A549 (cell line): ENCODE results near the gene CACFD1.

Experiments used
- CEBPB ChIP-seq, 2 experiments: fragments of >200 bp in 1 of 2; sonication (Bioruptor Twin) in 1 of 2; formaldehyde crosslinking in 1 of 2; IDR thresholded peaks; 2 replicates each; pipeline ENCODE4 v1.6.1; 2012 to 2016
- CTCF ChIP-seq: fragments of >200 bp; sonication (Bioruptor Twin); formaldehyde crosslinking; IDR thresholded peaks from 3 replicates; pipeline ENCODE4 v1.5.1; 2016
- MAZ ChIP-seq: fragments of 150-350 bp; IDR thresholded peaks from 2 replicates; pipeline ENCODE4 v1.6.1; 2014; ENCODE audit warnings: antibody characterized with exemption, low read depth, low read length, borderline replicate concordance
- POLR2A ChIP-seq: IDR thresholded peaks from 2 replicates; pipeline ENCODE4 v1.6.1; 2012; ENCODE audit warnings: mild to moderate bottlenecking, low read length
- TF ChIP-seq, protein P1 (sequence below): IDR thresholded peaks from 2 replicates; pipeline ENCODE4 v1.6.1; 2012; ENCODE audit warnings: low read depth, borderline replicate concordance

DNA sequence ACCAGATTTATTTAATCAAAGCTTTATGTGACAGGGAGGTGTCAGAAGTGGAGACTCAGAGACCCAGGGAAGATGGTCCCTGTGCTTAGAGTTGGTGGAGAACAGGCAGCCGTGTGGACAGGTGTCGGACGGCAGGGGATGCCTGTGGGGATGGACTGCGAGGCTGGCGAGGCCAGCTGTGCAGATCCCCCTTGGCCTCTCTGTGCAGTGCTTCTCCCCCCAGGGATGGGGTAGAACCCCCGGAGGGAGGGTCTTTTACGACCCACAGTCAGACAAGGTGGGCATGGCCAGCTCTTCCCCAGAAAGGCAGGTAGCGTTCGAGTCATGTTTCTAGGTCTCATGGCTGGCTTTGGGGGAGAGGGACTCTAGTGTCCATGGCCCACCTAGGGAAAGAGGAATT lies 23.8 kb downstream of the CACFD1 start:
- TF ChIP-seq MAZ, result no peak
- TF ChIP-seq POLR2A, result no peak
- no peak for TF ChIP-seq CEBPB (IDR thresholded peaks at IDR 0.05)
- TF ChIP-seq CTCF, result no peak
- TF ChIP-seq, protein P1, sequence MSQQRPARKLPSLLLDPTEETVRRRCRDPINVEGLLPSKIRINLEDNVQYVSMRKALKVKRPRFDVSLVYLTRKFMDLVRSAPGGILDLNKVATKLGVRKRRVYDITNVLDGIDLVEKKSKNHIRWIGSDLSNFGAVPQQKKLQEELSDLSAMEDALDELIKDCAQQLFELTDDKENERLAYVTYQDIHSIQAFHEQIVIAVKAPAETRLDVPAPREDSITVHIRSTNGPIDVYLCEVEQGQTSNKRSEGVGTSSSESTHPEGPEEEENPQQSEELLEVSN, result no peak
